ENCODE results near the gene CASKIN1.

DNA sequence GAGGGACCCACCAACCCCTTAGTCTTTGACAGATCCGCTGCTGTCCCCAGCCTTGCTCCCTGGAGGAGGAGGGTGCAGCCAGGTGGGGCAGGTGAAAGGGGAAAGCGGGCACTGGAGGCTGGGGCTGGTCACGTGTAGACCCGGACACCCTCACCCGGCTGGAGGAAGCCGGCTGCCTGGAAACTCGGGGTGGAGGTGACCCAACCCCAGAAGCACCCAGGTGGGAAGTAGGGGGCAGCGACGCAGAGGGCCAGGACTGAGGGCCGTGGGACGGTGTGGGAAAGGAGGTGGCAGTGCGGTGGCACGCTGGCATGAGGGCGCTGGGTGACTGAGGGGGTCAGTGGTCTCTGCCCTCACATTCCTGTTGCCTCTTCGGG, 38.2 kb downstream of the CASKIN1 start:
- TF ChIP-seq, protein P1, sequence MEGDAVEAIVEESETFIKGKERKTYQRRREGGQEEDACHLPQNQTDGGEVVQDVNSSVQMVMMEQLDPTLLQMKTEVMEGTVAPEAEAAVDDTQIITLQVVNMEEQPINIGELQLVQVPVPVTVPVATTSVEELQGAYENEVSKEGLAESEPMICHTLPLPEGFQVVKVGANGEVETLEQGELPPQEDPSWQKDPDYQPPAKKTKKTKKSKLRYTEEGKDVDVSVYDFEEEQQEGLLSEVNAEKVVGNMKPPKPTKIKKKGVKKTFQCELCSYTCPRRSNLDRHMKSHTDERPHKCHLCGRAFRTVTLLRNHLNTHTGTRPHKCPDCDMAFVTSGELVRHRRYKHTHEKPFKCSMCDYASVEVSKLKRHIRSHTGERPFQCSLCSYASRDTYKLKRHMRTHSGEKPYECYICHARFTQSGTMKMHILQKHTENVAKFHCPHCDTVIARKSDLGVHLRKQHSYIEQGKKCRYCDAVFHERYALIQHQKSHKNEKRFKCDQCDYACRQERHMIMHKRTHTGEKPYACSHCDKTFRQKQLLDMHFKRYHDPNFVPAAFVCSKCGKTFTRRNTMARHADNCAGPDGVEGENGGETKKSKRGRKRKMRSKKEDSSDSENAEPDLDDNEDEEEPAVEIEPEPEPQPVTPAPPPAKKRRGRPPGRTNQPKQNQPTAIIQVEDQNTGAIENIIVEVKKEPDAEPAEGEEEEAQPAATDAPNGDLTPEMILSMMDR (IDR thresholded peaks at IDR 0.05; ENCODE audit: borderline replicate concordance, extremely low read depth, low read length, poor library complexity, severe bottlenecking), result no peak
- TF ChIP-seq EZH2 (IDR thresholded peaks at IDR 0.05; ENCODE audit: borderline replicate concordance, low read depth, low read length, severe bottlenecking), result no peak

Data from DND-41 (cell line).